K562 (cell line): ENCODE measurements around the gene CCDC27. TPM values are rescaled to one million over a fixed set of nuclear protein-coding genes. Genes with fewer than 3 reads are reported as not detected.

Source experiments
- ARID1B ChIP-seq: fragments of 450-650 bp; IDR thresholded peaks from 2 replicates; pipeline ENCODE4 v1.6.1; 2016; ENCODE audit warnings: antibody characterized with exemption, mild to moderate bottlenecking, inconsistent platforms
- ARID2 ChIP-seq: fragments of 450-650 bp; IDR thresholded peaks from 2 replicates; pipeline ENCODE4 v1.6.1; 2017; ENCODE audit warnings: antibody characterized with exemption, mild to moderate bottlenecking
- ASH1L ChIP-seq: fragments of 450-650 bp; IDR thresholded peaks from 2 replicates; pipeline ENCODE4 v1.6.1; 2018; ENCODE audit warnings: borderline replicate concordance, mild to moderate bottlenecking, low read depth; ENCODE audit not compliant: partially characterized antibody
- EGR1 ChIP-seq: fragments of 450-650 bp; conservative IDR thresholded peaks from 2 replicates; pipeline ENCODE4 v1.6.1; 2017; ENCODE audit warnings: mild to moderate bottlenecking
- FIP1L1 ChIP-seq: fragments of 200-400 bp; formaldehyde crosslinking; IDR thresholded peaks from 2 replicates; pipeline ENCODE4 v1.6.1; 2018; ENCODE audit warnings: mild to moderate bottlenecking, low read depth, low read length; ENCODE audit not compliant: poor library complexity, severe bottlenecking
- FUS ChIP-seq: fragments of 200-400 bp; formaldehyde crosslinking; optimal IDR thresholded peaks from 2 replicates; pipeline ENCODE3; 2017; ENCODE audit warnings: low read depth, low read length
- KLF6 ChIP-seq: fragments of 250-450 bp; sonication (Bioruptor Pico); IDR thresholded peaks from 2 replicates; pipeline ENCODE4 v1.4.0; 2020; ENCODE audit warnings: mild to moderate bottlenecking, moderate library complexity, borderline replicate concordance
- LEF1 ChIP-seq: fragments of 450-650 bp; IDR thresholded peaks from 2 replicates; pipeline ENCODE4 v1.6.1; 2016; ENCODE audit warnings: mild to moderate bottlenecking
- MCM2 ChIP-seq: fragments of 450-650 bp; IDR thresholded peaks from 2 replicates; pipeline ENCODE4 v1.6.1; 2017; ENCODE audit warnings: low read depth, mild to moderate bottlenecking
- NCOR1 ChIP-seq: fragments of 450-650 bp; IDR thresholded peaks from 2 replicates; pipeline ENCODE4 v1.6.1; 2016; ENCODE audit warnings: mild to moderate bottlenecking, moderate library complexity
- SMC3 ChIP-seq: conservative IDR thresholded peaks from 2 replicates; pipeline ENCODE4 v1.6.1; 2011; ENCODE audit warnings: low read depth, low read length, improper control_type of control experiment; ENCODE audit not compliant: insufficient read depth
- YY1 ChIP-seq, 3 experiments: IDR thresholded peaks; 2 replicates each; pipeline ENCODE4 v1.6.1; 2011; ENCODE audit warnings: low read length in 2 of 3, mild to moderate bottlenecking in 2 of 3, moderate library complexity in 2 of 3, borderline replicate concordance in 1 of 3, control low read depth in 1 of 3, low read depth in 1 of 3; ENCODE audit not compliant: insufficient read depth in 3 of 3, insufficient replicate concordance in 2 of 3, control insufficient read depth in 1 of 3, insufficient read length in 1 of 3; ENCODE audit errors: extremely low read depth in 1 of 3
- ZNF583 ChIP-seq: fragments of 250-450 bp; sonication (Bioruptor Pico); IDR thresholded peaks from 2 replicates; pipeline ENCODE4 v1.4.0; 2020
- polyA plus RNA-seq, 8 experiments: library from polyadenylated mRNA; depleted of rRNA in 4 of 8; stranded (reverse) in 5 of 8; unstranded in 3 of 8; fragments of >200 nt; fragmentation: Nextera tagmentation in 2 of 8; fragmentation: Illumina TruSeq in 1 of 8; extraction: Ambion mirVana in 2 of 8; extraction: Trizol in 1 of 8; gene quantifications; 2 replicates each; pipeline versions ENCODE4 v1.2.1 to v1.2.3, GENCODE V29; 2011 to 2014; ENCODE audit warnings: inconsistent platforms in 1 of 8, missing spikeins in 1 of 8
- total RNA-seq, 7 experiments: library from RNA; depleted of rRNA in 6 of 7; stranded (reverse); fragments of >200 nt in 6 of 7; fragmentation: Illumina TruSeq in 2 of 7; extraction: Trizol in 2 of 7; gene quantifications; 2 replicates each; pipeline versions ENCODE4 v1.2.1 to v1.2.3, GENCODE V29; 2011 to 2021; ENCODE audit warnings: low replicate concordance in 1 of 7
- TF ChIP-seq, protein P1 (sequence below): sonication (generic); formaldehyde crosslinking; IDR thresholded peaks from 2 replicates; pipeline ENCODE4 v1.8.0; 2022; ENCODE audit warnings: mild to moderate bottlenecking, missing genetic modification reagents
- TF ChIP-seq, protein P2 (sequence below), 3 experiments: fragments of 200-800 bp in 1 of 3; sonication (Bioruptor generic) in 1 of 3; sonication (generic) in 1 of 3; formaldehyde crosslinking in 1 of 3; IDR thresholded peaks; 2 replicates each; pipeline versions ENCODE4 v1.6.1 to v1.8.0; 2016 to 2022; ENCODE audit warnings: mild to moderate bottlenecking in 2 of 3, missing compliant biosample characterization in 2 of 3, missing genetic modification characterization in 2 of 3, missing genetic modification reagents in 1 of 3
- TF ChIP-seq, protein P3 (sequence below): fragments of 250-450 bp; sonication (Bioruptor Pico); IDR thresholded peaks from 2 replicates; pipeline ENCODE4 v1.8.0; 2022; ENCODE audit warnings: inconsistent platforms, mild to moderate bottlenecking, moderate library complexity, borderline replicate concordance
- TF ChIP-seq, protein P4 (sequence below): fragments of 450-650 bp; formaldehyde crosslinking; IDR thresholded peaks from 2 replicates; pipeline ENCODE4 v1.4.0; 2022; ENCODE audit warnings: mild to moderate bottlenecking, moderate library complexity
- TF ChIP-seq, protein P5 (sequence below): fragments of 450-650 bp; IDR thresholded peaks from 2 replicates; pipeline ENCODE4 v1.6.1; 2016; ENCODE audit warnings: low read depth, mild to moderate bottlenecking, moderate library complexity

The CCDC27 gene
- total and polyA plus RNA-seq, 9 of the 15 experiments (the other 6 are each of a cell fraction or from before 2014, with no cell fraction given) = 0.01 to 0.04 TPM; not detected in 7

DNA sequence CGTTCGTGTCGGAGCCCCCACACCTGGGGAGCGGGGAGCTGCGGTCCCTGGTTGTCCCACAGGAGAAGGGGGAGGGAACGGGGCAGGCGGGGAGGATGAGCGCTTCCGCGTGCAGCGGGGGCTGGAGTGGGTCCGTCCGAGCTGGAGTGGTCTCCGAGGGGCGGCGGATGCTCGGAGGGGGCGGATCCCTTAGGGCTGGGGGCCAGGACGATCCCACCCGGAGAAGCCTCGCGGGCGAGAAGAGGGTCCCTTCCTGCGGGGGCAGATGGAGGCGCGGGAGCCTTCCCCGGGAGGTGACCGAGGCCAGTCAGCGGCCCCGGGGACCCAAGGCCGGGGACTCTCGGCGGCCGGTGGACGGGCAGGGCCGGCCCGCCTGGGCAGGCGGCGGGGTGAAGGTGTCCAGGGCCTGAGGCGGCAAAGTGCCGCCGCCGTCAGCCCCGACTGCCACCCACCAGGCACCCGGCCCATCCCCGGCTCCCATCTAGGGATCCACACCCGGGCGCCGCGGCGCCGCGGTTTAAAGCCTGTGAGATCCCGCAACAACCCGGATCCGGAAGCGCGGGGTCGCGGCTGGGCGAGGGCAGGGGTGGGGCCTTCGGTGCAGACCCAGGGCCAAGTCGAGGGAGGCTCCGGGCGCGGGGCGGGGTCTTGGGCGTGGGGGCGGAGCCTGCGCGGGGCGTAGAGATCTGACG lies 5.3 kb upstream of the CCDC27 start (continued):
- TF ChIP-seq YY1 (IDR thresholded peaks at IDR 0.05; ENCODE audit: borderline replicate concordance in 1 of 3, control insufficient read depth in 1 of 3, extremely low read depth in 1 of 3, insufficient read depth in 3 of 3, insufficient read length in 1 of 3, insufficient replicate concordance in 2 of 3, low read depth in 1 of 3, low read length in 2 of 3) (peak in 1 of 3 experiments; percentile 61), ASH1L (no peak), ARID1B (no peak), KLF6 (CRISPR knock-in tag) (no peak), NCOR1 (no peak), ZNF583 (CRISPR knock-in tag) (no peak), EGR1 (peak; percentile 42; the same call in 1 of the 2 replicates), LEF1 (no peak), FUS (no peak), ARID2 (no peak), SMC3 (no peak), FIP1L1 (peak; percentile 59), MCM2 (no peak)
- TF ChIP-seq, protein P1, sequence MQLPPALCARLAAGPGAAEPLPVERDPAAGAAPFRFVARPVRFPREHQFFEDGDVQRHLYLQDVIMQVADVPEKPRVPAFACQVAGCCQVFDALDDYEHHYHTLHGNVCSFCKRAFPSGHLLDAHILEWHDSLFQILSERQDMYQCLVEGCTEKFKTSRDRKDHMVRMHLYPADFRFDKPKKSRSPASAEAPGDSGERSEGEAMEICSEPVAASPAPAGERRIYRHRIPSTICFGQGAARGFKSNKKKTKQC = peak; percentile 24; the same call in 1 of the 2 replicates
- TF ChIP-seq, protein P2, sequence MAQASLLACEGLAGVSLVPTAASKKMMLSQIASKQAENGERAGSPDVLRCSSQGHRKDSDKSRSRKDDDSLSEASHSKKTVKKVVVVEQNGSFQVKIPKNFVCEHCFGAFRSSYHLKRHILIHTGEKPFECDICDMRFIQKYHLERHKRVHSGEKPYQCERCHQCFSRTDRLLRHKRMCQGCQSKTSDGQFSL (CRISPR knock-in tag; IDR thresholded peaks at IDR 0.05) = no peak
- TF ChIP-seq, protein P2 (tag; IDR thresholded peaks at IDR 0.05) = no peak
- TF ChIP-seq, protein P3, sequence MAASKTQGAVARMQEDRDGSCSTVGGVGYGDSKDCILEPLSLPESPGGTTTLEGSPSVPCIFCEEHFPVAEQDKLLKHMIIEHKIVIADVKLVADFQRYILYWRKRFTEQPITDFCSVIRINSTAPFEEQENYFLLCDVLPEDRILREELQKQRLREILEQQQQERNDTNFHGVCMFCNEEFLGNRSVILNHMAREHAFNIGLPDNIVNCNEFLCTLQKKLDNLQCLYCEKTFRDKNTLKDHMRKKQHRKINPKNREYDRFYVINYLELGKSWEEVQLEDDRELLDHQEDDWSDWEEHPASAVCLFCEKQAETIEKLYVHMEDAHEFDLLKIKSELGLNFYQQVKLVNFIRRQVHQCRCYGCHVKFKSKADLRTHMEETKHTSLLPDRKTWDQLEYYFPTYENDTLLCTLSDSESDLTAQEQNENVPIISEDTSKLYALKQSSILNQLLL (CRISPR knock-in tag) = no peak
- TF ChIP-seq, protein P4, sequence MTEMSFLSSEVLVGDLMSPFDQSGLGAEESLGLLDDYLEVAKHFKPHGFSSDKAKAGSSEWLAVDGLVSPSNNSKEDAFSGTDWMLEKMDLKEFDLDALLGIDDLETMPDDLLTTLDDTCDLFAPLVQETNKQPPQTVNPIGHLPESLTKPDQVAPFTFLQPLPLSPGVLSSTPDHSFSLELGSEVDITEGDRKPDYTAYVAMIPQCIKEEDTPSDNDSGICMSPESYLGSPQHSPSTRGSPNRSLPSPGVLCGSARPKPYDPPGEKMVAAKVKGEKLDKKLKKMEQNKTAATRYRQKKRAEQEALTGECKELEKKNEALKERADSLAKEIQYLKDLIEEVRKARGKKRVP (CRISPR knock-in tag) = no peak
- TF ChIP-seq, protein P5, sequence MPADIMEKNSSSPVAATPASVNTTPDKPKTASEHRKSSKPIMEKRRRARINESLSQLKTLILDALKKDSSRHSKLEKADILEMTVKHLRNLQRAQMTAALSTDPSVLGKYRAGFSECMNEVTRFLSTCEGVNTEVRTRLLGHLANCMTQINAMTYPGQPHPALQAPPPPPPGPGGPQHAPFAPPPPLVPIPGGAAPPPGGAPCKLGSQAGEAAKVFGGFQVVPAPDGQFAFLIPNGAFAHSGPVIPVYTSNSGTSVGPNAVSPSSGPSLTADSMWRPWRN = no peak
- TF ChIP-seq, all 486 proteins: peak for 73
